HG03196 (cell line): Measurements from ENCODE around the gene CLRN3.

Source experiments
- ATAC-seq: cut with Tn5 transposase; IDR thresholded peaks from one replicate; pipeline ENCODE4 v1.9.1; 2021; ENCODE audit not compliant: unreplicated experiment

CLRN3 gene

GRCh38 chr10:127899766-127900387 lies 7.1 kb upstream of the CLRN3 start:
- ATAC-seq = no peak

GRCh38 chr10:127897177-127897576 lies 4.4 kb upstream of the CLRN3 start:
- no peak for ATAC-seq

GRCh38 chr10:127896590-127896989 lies 3.8 kb upstream of the CLRN3 start:
- ATAC-seq = no peak

GRCh38 chr10:127894146-127894545 lies 1.4 kb upstream of the CLRN3 start:
- no peak for ATAC-seq

- ATAC-seq = no peak
Observed at GRCh38 chr10:127890832-127891334, 1.9 kb downstream of the CLRN3 start.

- no peak for ATAC-seq
Observed at GRCh38 chr10:127890216-127890615, 2.5 kb downstream of the CLRN3 start.

GRCh38 chr10:127889605-127890195 lies 3.0 kb downstream of the CLRN3 start:
- ATAC-seq = no peak

- no peak for ATAC-seq
Observed at GRCh38 chr10:127888521-127889312, 4.0 kb downstream of the CLRN3 start.

- no peak for ATAC-seq
Observed at GRCh38 chr10:127887541-127888415, 5.0 kb downstream of the CLRN3 start.

GRCh38 chr10:127886371-127887051 lies 6.2 kb downstream of the CLRN3 start:
- no peak for ATAC-seq

GRCh38 chr10:127884501-127884900 lies 8.2 kb downstream of the CLRN3 start:
- no peak for ATAC-seq

- ATAC-seq = no peak
Observed at GRCh38 chr10:127883516-127883915, 9.2 kb downstream of the CLRN3 start.

GRCh38 chr10:127882801-127883459 lies 9.8 kb downstream of the CLRN3 start:
- no peak for ATAC-seq

GRCh38 chr10:127882391-127882790 lies 10.3 kb downstream of the CLRN3 start:
- no peak for ATAC-seq

GRCh38 chr10:127881262-127881661 lies 11.5 kb downstream of the CLRN3 start:
- no peak for ATAC-seq

GRCh38 chr10:127880557-127880956 lies 12.2 kb downstream of the CLRN3 start:
- ATAC-seq = no peak

GRCh38 chr10:127878475-127879055 lies 14.2 kb downstream of the CLRN3 start:
- no peak for ATAC-seq

- no peak for ATAC-seq
Observed at GRCh38 chr10:127877699-127878098, 15.0 kb downstream of the CLRN3 start.

GRCh38 chr10:127877116-127877515 lies 15.6 kb downstream of the CLRN3 start:
- ATAC-seq = no peak

GRCh38 chr10:127875916-127876315 lies 16.8 kb downstream of the CLRN3 start:
- ATAC-seq = no peak
